ENCODE measurements around the gene S100B. TPM values are rescaled to one million over a fixed set of nuclear protein-coding genes. Genes with fewer than 3 reads are reported as not detected.

Gene S100B
- total RNA-seq, 1 experiment from 2014 or later: not detected

- H3K4me1 ChIP-seq (ENCODE audit: control insufficient read depth in 1 of 2, insufficient read depth in 2 of 2, low read length in 2 of 2): no peaks in the 10 kb centered on the region
- intact Hi-C loops (cut with micrococcal nuclease): no loop called here
- H3K79me2 ChIP-seq (ENCODE audit: insufficient read depth, low read length): no peaks in the 10 kb centered on the region
- DNase-seq (ENCODE audit: low read depth, low spot score) (no peak), ATAC-seq (no peak)
- peaks cover 12 to 15% of the 10 kb centered on the region in 2 experiments; a peak in 3 of 4 replicates for H3K36me3 ChIP-seq (ENCODE audit: control insufficient read depth in 1 of 2, insufficient read depth in 2 of 2, low read length in 2 of 2)
- no TSS peak for BruUV-seq (replicated peaks)
- no peaks in the 10 kb centered on the region for H4K20me1 ChIP-seq (ENCODE audit: insufficient read depth)
- H3K27me3 ChIP-seq (ENCODE audit: insufficient read depth, low read length): no peaks in the 10 kb centered on the region
- no peak overlapping the region for H3K27ac ChIP-seq (ENCODE audit: low read depth, low read length)
- H2AFZ ChIP-seq (ENCODE audit: low read depth, low read length, poor library complexity, severe bottlenecking): no peak overlapping the region
- CTCF ChIA-PET: no interaction called here
- no peak overlapping the region for H3K4me2 ChIP-seq (ENCODE audit: low read length)
- H3K4me3 ChIP-seq (replicated peaks in 1 of 2; ENCODE audit: low read depth in 1 of 2, low read length in 2 of 2): no peak overlapping the region
- H3K9ac ChIP-seq (ENCODE audit: low read length): no peak overlapping the region
- TF ChIP-seq EZH2 (IDR thresholded peaks at IDR 0.05): no peak
- no peak for TF ChIP-seq ZNF274 (IDR thresholded peaks at IDR 0.05; ENCODE audit: low read depth, low read length)
- TF ChIP-seq ZFX (IDR thresholded peaks at IDR 0.05): no peak
- H3K9me3 ChIP-seq (ENCODE audit: control insufficient read depth in 1 of 2, insufficient read depth in 1 of 2, low read depth in 1 of 2, low read length in 2 of 2): no peaks in the 10 kb centered on the region
- RAD21 ChIA-PET (ENCODE audit: low non-redundant PET in 1 of 2, low total read pairs in 2 of 2, uncharacterized antibody in 2 of 2, unreplicated experiment in 2 of 2): no interaction called here
- POLR2A ChIA-PET: no interaction called here
- H3K9me2 ChIP-seq (ENCODE audit: insufficient read depth): no peaks in the 10 kb centered on the region
Observed at GRCh38 chr21:46564391-46564790, 40.5 kb downstream of the S100B start.

- POLR2A ChIA-PET: no interaction called here
- Histone ChIP-seq H3K27me3 (ENCODE audit: insufficient read depth, low read length) (no peaks in the 10 kb centered on the region), H3K4me1 (ENCODE audit: control insufficient read depth in 1 of 2, insufficient read depth in 2 of 2, low read length in 2 of 2) (no peaks in the 10 kb centered on the region), H3K36me3 (ENCODE audit: control insufficient read depth in 1 of 2, insufficient read depth in 2 of 2, low read length in 2 of 2) (peaks cover 6 to 12% of the 10 kb centered on the region in 2 experiments; a peak in 3 of 4 replicates), H3K9ac (ENCODE audit: low read length) (no peak overlapping the region), H2AFZ (ENCODE audit: low read depth, low read length, poor library complexity, severe bottlenecking) (no peak overlapping the region), H3K4me2 (ENCODE audit: low read length) (no peak overlapping the region), H3K4me3 (replicated peaks in 1 of 2; ENCODE audit: low read depth in 1 of 2, low read length in 2 of 2) (no peak overlapping the region), H3K27ac (ENCODE audit: low read depth, low read length) (no peak overlapping the region), H3K9me2 (ENCODE audit: insufficient read depth) (no peaks in the 10 kb centered on the region), H3K9me3 (ENCODE audit: control insufficient read depth in 1 of 2, insufficient read depth in 1 of 2, low read depth in 1 of 2, low read length in 2 of 2) (no peaks in the 10 kb centered on the region), H3K79me2 (ENCODE audit: insufficient read depth, low read length) (no peaks in the 10 kb centered on the region), H4K20me1 (ENCODE audit: insufficient read depth) (no peaks in the 10 kb centered on the region)
- RAD21 ChIA-PET (ENCODE audit: low non-redundant PET in 1 of 2, low total read pairs in 2 of 2, uncharacterized antibody in 2 of 2, unreplicated experiment in 2 of 2): no interaction called here
- ATAC-seq: no peak
- DNase-seq (ENCODE audit: low read depth, low spot score): no peak
- intact Hi-C loops (cut with micrococcal nuclease): no loop called here
- CTCF ChIA-PET: no interaction called here
- no TSS peak for BruUV-seq (replicated peaks)
- no peak for TF ChIP-seq ZNF274 (IDR thresholded peaks at IDR 0.05; ENCODE audit: low read depth, low read length)
- TF ChIP-seq ELF1 (IDR thresholded peaks at IDR 0.05; ENCODE audit: borderline replicate concordance, low read depth): no peak
- no peak for TF ChIP-seq FOSL1 (IDR thresholded peaks at IDR 0.05; ENCODE audit: low read depth)
- TF ChIP-seq EGR1 (IDR thresholded peaks at IDR 0.05; ENCODE audit: low read depth): no peak
- TF ChIP-seq MAX (IDR thresholded peaks at IDR 0.05): no peak
- TF ChIP-seq ZBTB33 (IDR thresholded peaks at IDR 0.05; ENCODE audit: extremely low read depth, insufficient replicate concordance, low read length): no peak
- no peak for TF ChIP-seq ZFX (IDR thresholded peaks at IDR 0.05)
- TF ChIP-seq ATF3 (IDR thresholded peaks at IDR 0.05): no peak
- TF ChIP-seq POLR2A (IDR thresholded peaks at IDR 0.05; ENCODE audit: borderline replicate concordance, extremely low read depth, insufficient read depth, insufficient read length): no peak
- no peak for TF ChIP-seq CTCF (IDR thresholded peaks at IDR 0.05 in 2 of 3, conservative IDR thresholded peaks at IDR 0.05 in 1 of 3; ENCODE audit: borderline replicate concordance in 1 of 3, insufficient read depth in 1 of 3, low read depth in 2 of 3, low read length in 2 of 3)
- no peak for TF ChIP-seq SRF (IDR thresholded peaks at IDR 0.05; ENCODE audit: low read depth)
- TF ChIP-seq SIN3A (IDR thresholded peaks at IDR 0.05; ENCODE audit: low read depth): no peak
- TF ChIP-seq EZH2phosphoT487 (IDR thresholded peaks at IDR 0.05; ENCODE audit: borderline replicate concordance): no peak
- TF ChIP-seq RAD21 (IDR thresholded peaks at IDR 0.05; ENCODE audit: low read depth): no peak
- TF ChIP-seq CBX3 (IDR thresholded peaks at IDR 0.05; ENCODE audit: low read depth): no peak
- TF ChIP-seq CEBPB (IDR thresholded peaks at IDR 0.05; ENCODE audit: low read depth): no peak
- TF ChIP-seq YY1 (IDR thresholded peaks at IDR 0.05; ENCODE audit: extremely low read depth, insufficient replicate concordance, low read depth, low read length): no peak
Observed at GRCh38 chr21:46562964-46563607, 41.8 kb downstream of the S100B start.
